Natural killer cell (primary cell): ENCODE measurements around the gene PLEKHO2. TPM values are rescaled to one million over a fixed set of nuclear protein-coding genes. Genes with fewer than 3 reads are reported as not detected.
"Not testable (repeated sequence)": the region's sequence is repeated elsewhere in the genome, so short reads cannot be mapped to it uniquely, and the experiment has no call there.

ENCODE experiments used
- ATAC-seq, 3 donors: fragments of 150-1000 bp in 2 of 3; fragments of 200-7000 bp in 1 of 3; cut with Tn5 transposase; 1 replicate in 1 of 3; 2 replicates in 2 of 3; pipeline ENCODE4 v1.10.0; 2021; ENCODE audit warnings: mild to moderate bottlenecking in 2 of 3, moderate library complexity in 2 of 3
- DNase-seq, 2 donors: peaks; one replicate each; pipeline versions ENCODE4 v3.0.0 to v3.0.0-alpha.2; 2013 to 2021; ENCODE audit warnings: mixed read lengths in 1 of 2
- H3K27ac ChIP-seq: one replicate; pipeline ENCODE4 v1.5.1; 2013; ENCODE audit warnings: mild to moderate bottlenecking, low read length
- H3K27me3 ChIP-seq: one replicate; pipeline ENCODE4 v1.6.1; 2013; ENCODE audit warnings: low read length; ENCODE audit not compliant: control insufficient read depth, insufficient read depth
- H3K36me3 ChIP-seq: one replicate; pipeline ENCODE4 v1.6.1; 2013; ENCODE audit warnings: low read length; ENCODE audit not compliant: control insufficient read depth, insufficient read depth
- H3K4me1 ChIP-seq: one replicate; pipeline ENCODE4 v1.6.1; 2013; ENCODE audit warnings: low read length; ENCODE audit not compliant: control insufficient read depth, insufficient read depth
- H3K4me3 ChIP-seq: one replicate; pipeline ENCODE4 v1.5.1; 2013; ENCODE audit warnings: low read length
- H3K9me3 ChIP-seq: one replicate; pipeline ENCODE4 v1.6.1; 2013; ENCODE audit warnings: low read length; ENCODE audit not compliant: control insufficient read depth, insufficient read depth
- H3K27ac Mint-ChIP-seq, 2 donors: one replicate each; pipeline ENCODE4 v1.8.0; 2022; ENCODE audit warnings: mild to moderate bottlenecking in 2 of 2, mixed read lengths in 2 of 2, moderate library complexity in 1 of 2
- H3K27me3 Mint-ChIP-seq, 2 donors: one replicate each; pipeline ENCODE4 v1.8.0; 2022; ENCODE audit warnings: low read depth in 2 of 2, mixed read lengths in 2 of 2
- H3K36me3 Mint-ChIP-seq: one replicate; pipeline ENCODE4 v1.8.0; 2022; ENCODE audit warnings: mixed read lengths
- H3K4me1 Mint-ChIP-seq, 2 donors: one replicate each; pipeline ENCODE4 v1.8.0; 2022; ENCODE audit warnings: mixed read lengths in 2 of 2
- H3K4me3 Mint-ChIP-seq: one replicate; pipeline ENCODE4 v1.8.0; 2022; ENCODE audit warnings: mild to moderate bottlenecking, moderate library complexity, mixed read lengths
- H3K9me3 Mint-ChIP-seq, 2 donors: one replicate each; pipeline ENCODE4 v1.8.0; 2022; ENCODE audit warnings: mixed read lengths in 2 of 2
- WGBS: methylation state at CpG from one replicate; pipeline ENCODE4 v1.1.7; 2013; ENCODE audit warnings: missing lambda C conversion rate; ENCODE audit not compliant: insufficient coverage; 5-methylcytosine and 5-hydroxymethylcytosine counted together
- intact Hi-C: fragments of 100-400 bp; cut with micrococcal nuclease; formaldehyde crosslinking; loops from one replicate; pipeline ENCODE4 v1.14.2; 2022
- total RNA-seq, 4 donors: library from RNA; stranded (reverse); fragments of 120-200 nt in 1 of 4; gene quantifications; one replicate each; pipeline versions ENCODE4 v1.2.3 to v1.2.4, GENCODE V29; 2013 to 2022
- TF ChIP-seq, protein P1 (sequence below): fragments of 200-600 bp; IDR thresholded peaks from one replicate; pipeline ENCODE4 v1.8.0; 2022; ENCODE audit warnings: antibody characterized with exemption

PLEKHO2 gene
- 10 to 100 TPM; 35.3 to 53.4 (median 49.8) TPM for total RNA-seq
- 38.1 TPM for total RNA-seq (2013)

DNA sequence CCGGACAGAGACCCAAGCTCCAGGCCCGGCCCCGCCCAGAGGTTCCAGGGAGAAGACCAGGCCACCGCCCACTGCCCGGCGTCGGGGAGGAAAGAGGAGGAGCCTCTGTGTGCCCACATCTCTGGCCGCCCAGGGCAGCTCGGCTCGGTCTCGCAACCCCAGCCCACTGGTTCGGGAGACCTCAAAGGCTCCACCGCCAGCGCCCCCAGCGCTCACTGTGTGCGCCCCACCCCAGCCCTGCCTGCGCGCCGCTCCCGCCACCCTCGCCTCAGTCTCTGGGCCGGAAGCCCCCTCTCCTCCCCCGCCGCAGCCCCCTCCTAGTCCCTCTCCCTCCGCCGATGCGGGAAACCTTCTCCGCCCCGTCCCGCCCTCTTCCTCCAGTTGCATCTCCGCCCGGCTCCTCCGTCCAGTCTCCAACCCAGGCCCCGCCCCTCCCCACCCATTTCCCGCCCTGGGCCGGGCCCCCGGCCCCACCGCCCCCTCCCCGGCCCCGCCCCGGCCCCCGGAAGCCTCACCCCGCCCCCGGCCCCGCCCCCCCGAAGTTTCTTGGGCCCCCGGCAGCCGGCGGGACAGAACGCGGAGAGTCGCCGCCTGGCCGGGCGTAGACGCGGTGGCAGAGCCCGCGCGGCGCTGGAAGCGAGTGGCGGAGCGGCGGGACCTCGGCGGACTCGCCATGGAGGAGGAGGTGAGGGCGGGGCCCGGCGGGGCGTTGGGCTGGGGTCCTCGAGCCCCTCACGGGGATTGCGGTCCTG, at the start of gene PLEKHO2:
TSS of gene PLEKHO2 (plus strand) at position 572 of the 752 bp plus-strand sequence. CDS start at position 674, 102 bp downstream.
- under 1% methylated on average over 69 of the region's 75 CpGs for WGBS
- DNase-seq: peak; percentile 75 to 94
- intact Hi-C loops: loop anchor here (1.0 to 5.0 kb wide), 3 partner anchors 16 to 146 kb away; partner anchors contain the start of genes PIF1 and SPG21
- H3K4me3 ChIP-seq: peak within 1 kb of the TSS; percentile 73
- no peaks in the 10 kb centered on the region for H3K27me3 ChIP-seq
- H3K9me3 Mint-ChIP-seq: no peaks in the 10 kb centered on the region
- peak within 1 kb of the TSS; percentile 72 for H3K27ac ChIP-seq
- peak within 1 kb of the TSS; percentile 86 to 89 for H3K27ac Mint-ChIP-seq
- H3K4me1 ChIP-seq: peaks cover 69% of the 10 kb centered on the region
- H3K36me3 Mint-ChIP-seq: no peaks in the 10 kb centered on the region
- H3K36me3 ChIP-seq: peaks cover under 1% of the 10 kb centered on the region
- no peaks in the 10 kb centered on the region for H3K27me3 Mint-ChIP-seq
- peak within 1 kb of the TSS; percentile 83 for H3K4me3 Mint-ChIP-seq
- peak; percentile 62 to 82 (median 77) for ATAC-seq
- TF ChIP-seq, protein P1, sequence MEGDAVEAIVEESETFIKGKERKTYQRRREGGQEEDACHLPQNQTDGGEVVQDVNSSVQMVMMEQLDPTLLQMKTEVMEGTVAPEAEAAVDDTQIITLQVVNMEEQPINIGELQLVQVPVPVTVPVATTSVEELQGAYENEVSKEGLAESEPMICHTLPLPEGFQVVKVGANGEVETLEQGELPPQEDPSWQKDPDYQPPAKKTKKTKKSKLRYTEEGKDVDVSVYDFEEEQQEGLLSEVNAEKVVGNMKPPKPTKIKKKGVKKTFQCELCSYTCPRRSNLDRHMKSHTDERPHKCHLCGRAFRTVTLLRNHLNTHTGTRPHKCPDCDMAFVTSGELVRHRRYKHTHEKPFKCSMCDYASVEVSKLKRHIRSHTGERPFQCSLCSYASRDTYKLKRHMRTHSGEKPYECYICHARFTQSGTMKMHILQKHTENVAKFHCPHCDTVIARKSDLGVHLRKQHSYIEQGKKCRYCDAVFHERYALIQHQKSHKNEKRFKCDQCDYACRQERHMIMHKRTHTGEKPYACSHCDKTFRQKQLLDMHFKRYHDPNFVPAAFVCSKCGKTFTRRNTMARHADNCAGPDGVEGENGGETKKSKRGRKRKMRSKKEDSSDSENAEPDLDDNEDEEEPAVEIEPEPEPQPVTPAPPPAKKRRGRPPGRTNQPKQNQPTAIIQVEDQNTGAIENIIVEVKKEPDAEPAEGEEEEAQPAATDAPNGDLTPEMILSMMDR: peak; percentile 22
- H3K9me3 ChIP-seq: no peaks in the 10 kb centered on the region
- peaks cover 83 to 91% of the 10 kb centered on the region in 2 donors for H3K4me1 Mint-ChIP-seq

DNA sequence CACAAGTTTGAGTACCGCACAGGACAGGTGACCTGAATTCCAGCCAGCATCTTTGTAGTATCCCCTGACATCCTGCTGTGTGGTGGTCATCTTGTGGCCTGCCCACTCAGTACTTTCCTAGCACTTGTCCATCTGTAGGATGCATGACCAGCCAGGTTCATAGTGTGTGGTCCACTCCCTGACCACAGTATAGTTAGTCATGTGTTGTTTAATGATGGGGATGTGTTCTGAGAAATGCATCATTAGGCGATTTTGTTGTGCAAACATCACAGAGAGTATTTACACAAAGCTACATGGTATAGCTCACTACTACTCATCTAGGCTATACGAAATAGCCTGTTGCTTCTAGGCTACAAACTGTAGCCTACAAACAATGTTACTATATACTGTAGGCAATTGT, 49.4 kb upstream of the PLEKHO2 start:
- no peaks in the 10 kb centered on the region for H3K36me3 Mint-ChIP-seq
- Histone ChIP-seq H3K4me3 (no peak overlapping the region), H3K27ac (no peak overlapping the region), H3K27me3 (no peaks in the 10 kb centered on the region), H3K36me3 (no peaks in the 10 kb centered on the region), H3K4me1 (no peaks in the 10 kb centered on the region), H3K9me3 (no peaks in the 10 kb centered on the region)
- H3K27me3 Mint-ChIP-seq: no peaks in the 10 kb centered on the region
- no peaks in the 10 kb centered on the region for H3K4me1 Mint-ChIP-seq
- no peak overlapping the region for H3K27ac Mint-ChIP-seq
- ATAC-seq (no peak), DNase-seq (no peak)
- intact Hi-C loops: no loop called here
- H3K9me3 Mint-ChIP-seq: no peaks in the 10 kb centered on the region
- H3K4me3 Mint-ChIP-seq: no peak overlapping the region
- TF ChIP-seq, protein P1: no peak
- WGBS: 95% methylated on average over 1 of the region's 3 CpGs

DNA sequence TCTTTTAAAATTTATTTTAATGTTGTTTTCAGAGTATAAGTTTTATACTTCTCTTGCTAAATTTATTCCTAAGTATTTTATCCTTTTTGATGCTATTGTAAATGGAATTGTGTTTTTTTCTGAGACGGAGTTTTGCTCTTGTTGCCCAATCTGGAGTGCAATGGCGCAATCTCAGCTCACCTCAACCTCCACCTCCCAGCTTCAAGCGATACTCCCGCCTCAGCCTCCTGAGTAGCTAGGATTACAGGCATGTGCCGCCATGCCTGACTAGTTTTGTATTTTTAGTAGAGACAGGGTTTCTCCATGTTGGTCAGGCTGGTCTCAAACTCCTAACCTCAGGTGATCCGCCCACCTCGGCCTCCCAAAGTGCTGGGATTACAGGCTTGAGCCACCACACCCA, 46.4 kb upstream of the PLEKHO2 start:
- H3K27me3 ChIP-seq, H3K27ac Mint-ChIP-seq, DNase-seq, H3K36me3 Mint-ChIP-seq, H3K4me1 ChIP-seq, H3K4me3 Mint-ChIP-seq, H3K9me3 Mint-ChIP-seq, H3K9me3 ChIP-seq, H3K36me3 ChIP-seq, ATAC-seq, intact Hi-C loops, H3K27ac ChIP-seq, H3K4me3 ChIP-seq, H3K4me1 Mint-ChIP-seq, H3K27me3 Mint-ChIP-seq: not testable (repeated sequence)
- 98% methylated on average over 7 of the region's 7 CpGs for WGBS

GRCh38 chr15:64795921-64796320, 45.8 kb upstream of the PLEKHO2 start:
- H3K4me3 Mint-ChIP-seq, H3K4me1 Mint-ChIP-seq, H3K27me3 Mint-ChIP-seq, H3K36me3 ChIP-seq, H3K27me3 ChIP-seq, ATAC-seq, H3K36me3 Mint-ChIP-seq, H3K9me3 Mint-ChIP-seq, H3K4me1 ChIP-seq, intact Hi-C loops, H3K27ac ChIP-seq, DNase-seq, H3K9me3 ChIP-seq, H3K27ac Mint-ChIP-seq, H3K4me3 ChIP-seq: not testable (repeated sequence)
- WGBS: 92% methylated on average over 9 of the region's 9 CpGs

GRCh38 chr15:64798905-64799304, 42.8 kb upstream of the PLEKHO2 start:
- H3K27ac Mint-ChIP-seq, H3K4me3 Mint-ChIP-seq, H3K9me3 ChIP-seq, DNase-seq, H3K27ac ChIP-seq, H3K27me3 Mint-ChIP-seq, H3K9me3 Mint-ChIP-seq, ATAC-seq, H3K36me3 ChIP-seq, H3K36me3 Mint-ChIP-seq, H3K27me3 ChIP-seq, H3K4me3 ChIP-seq, H3K4me1 ChIP-seq, H3K4me1 Mint-ChIP-seq, intact Hi-C loops: not testable (repeated sequence)
- WGBS: 90% methylated on average over 14 of the region's 29 CpGs
